GM23338 (cell line): ENCODE data around the gene SH3BP4. TPM values are rescaled to one million over a fixed set of nuclear protein-coding genes. Genes with fewer than 3 reads are reported as not detected.

ENCODE experiments used
- CREB1 ChIP-seq: fragments of 250-450 bp; sonication (Bioruptor Pico); IDR thresholded peaks from 2 replicates; pipeline ENCODE4 v1.5.0; 2020; ENCODE audit warnings: low read depth, mild to moderate bottlenecking, moderate library complexity
- EZH2 ChIP-seq: fragments of 200-600 bp; sonication (generic); IDR thresholded peaks from one replicate; pipeline ENCODE4 v1.8.0; 2017; ENCODE audit warnings: antibody characterized with exemption, mild to moderate bottlenecking, low read depth; ENCODE audit not compliant: unreplicated experiment
- JUNB ChIP-seq: IDR thresholded peaks from one replicate; pipeline ENCODE4 v1.6.1; 2016; ENCODE audit warnings: antibody characterized with exemption; ENCODE audit not compliant: unreplicated experiment
- NANOG ChIP-seq: IDR thresholded peaks from 2 replicates; pipeline ENCODE4 v1.6.1; 2016; ENCODE audit warnings: antibody characterized with exemption, borderline replicate concordance
- POLR2AphosphoS5 ChIP-seq: IDR thresholded peaks from 2 replicates; pipeline ENCODE4 v1.6.1; 2016; ENCODE audit warnings: antibody characterized with exemption, low read depth
- STAT1 ChIP-seq: IDR thresholded peaks from one replicate; pipeline ENCODE4 v1.6.1; 2016; ENCODE audit warnings: antibody characterized with exemption; ENCODE audit not compliant: unreplicated experiment
- ZNF114 ChIP-seq: fragments of 250-450 bp; sonication (Bioruptor Pico); IDR thresholded peaks from 2 replicates; pipeline ENCODE4 v1.5.0; 2020; ENCODE audit warnings: mild to moderate bottlenecking, moderate library complexity
- ZNF331 ChIP-seq: fragments of 250-450 bp; sonication (Bioruptor Pico); IDR thresholded peaks from 2 replicates; pipeline ENCODE4 v1.5.0; 2020; ENCODE audit warnings: low read depth, mild to moderate bottlenecking, moderate library complexity
- polyA plus RNA-seq: library from polyadenylated mRNA; unstranded; fragments of >200 nt; fragmentation: Nextera tagmentation; extraction: Ambion mirVana; gene quantifications from 2 replicates; pipeline ENCODE4 v1.2.1, GENCODE V29; 2016
- total RNA-seq: library from RNA; depleted of rRNA; stranded (reverse); fragments of >200 nt; shearing (Covaris generic); gene quantifications from 2 replicates; pipeline ENCODE4 v1.2.3, GENCODE V29; 2014
- TF ChIP-seq, protein P1 (sequence below): fragments of 250-450 bp; sonication (Bioruptor Pico); IDR thresholded peaks from 2 replicates; pipeline ENCODE4 v1.5.0; 2020; ENCODE audit warnings: mild to moderate bottlenecking, moderate library complexity
- TF ChIP-seq, protein P2 (sequence below): IDR thresholded peaks from one replicate; pipeline ENCODE4 v1.6.1; 2018; ENCODE audit warnings: antibody characterized with exemption; ENCODE audit not compliant: unreplicated experiment
- TF ChIP-seq, protein P3 (sequence below), 2 experiments: fragments of 200-600 bp in 1 of 2; sonication (generic) in 1 of 2; conservative IDR thresholded peaks; 2 replicates each; pipeline versions ENCODE4 v1.5.1 to v1.6.1; 2016 to 2017; ENCODE audit warnings: antibody characterized with exemption in 2 of 2, low read depth in 2 of 2, mild to moderate bottlenecking in 2 of 2, moderate library complexity in 1 of 2
- TF ChIP-seq, protein P4 (sequence below): IDR thresholded peaks from 2 replicates; pipeline ENCODE4 v1.6.1; 2016; ENCODE audit warnings: antibody characterized with exemption

SH3BP4 gene
- total and polyA plus RNA-seq, 2 experiments from 2014 or later: 15.6 to 50.9 TPM

DNA sequence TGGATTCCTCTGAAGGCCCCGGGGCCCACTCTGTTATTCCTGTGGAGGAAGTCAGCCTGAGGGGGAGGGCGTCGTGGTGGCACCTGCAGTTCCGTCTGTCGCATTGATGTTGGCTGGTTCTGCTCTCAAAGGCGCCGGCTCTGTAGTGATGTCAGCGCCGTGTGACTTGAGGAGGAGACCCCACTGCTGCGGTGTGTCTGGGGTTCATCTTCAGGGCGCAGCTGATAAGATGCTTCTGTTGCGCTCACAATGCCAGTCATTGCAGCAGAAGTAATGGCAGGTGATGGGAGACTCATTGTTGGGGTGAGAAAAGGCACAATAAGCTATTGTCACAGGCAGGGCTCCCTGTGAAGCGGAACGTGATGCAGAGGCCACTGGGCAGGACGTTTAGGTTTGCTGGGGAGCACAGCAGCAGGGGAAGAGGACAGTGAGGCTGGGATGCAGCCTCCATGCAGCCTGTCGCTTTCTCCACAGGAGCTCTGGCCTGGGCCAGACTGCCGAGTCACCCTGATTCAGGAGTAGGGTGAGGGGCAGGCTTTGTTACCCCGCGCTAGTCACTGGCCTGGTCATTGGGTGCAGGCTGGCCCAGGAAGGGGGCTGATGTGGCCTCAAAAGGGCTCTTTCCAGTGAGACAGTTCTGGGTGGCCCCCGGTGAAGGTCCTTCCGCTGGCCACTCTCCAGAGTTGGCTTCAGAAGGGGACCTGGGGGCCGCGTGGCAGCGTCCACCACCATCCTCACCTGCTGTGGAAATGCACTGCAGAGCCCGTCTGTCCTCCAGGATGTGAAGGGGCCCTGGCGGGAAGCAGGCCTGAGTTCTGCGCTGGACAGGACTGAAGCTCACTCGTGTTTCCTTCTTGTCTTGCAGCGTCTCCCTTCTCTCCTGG, 42.9 kb downstream of the SH3BP4 start (continued):
- TF ChIP-seq, protein P1, sequence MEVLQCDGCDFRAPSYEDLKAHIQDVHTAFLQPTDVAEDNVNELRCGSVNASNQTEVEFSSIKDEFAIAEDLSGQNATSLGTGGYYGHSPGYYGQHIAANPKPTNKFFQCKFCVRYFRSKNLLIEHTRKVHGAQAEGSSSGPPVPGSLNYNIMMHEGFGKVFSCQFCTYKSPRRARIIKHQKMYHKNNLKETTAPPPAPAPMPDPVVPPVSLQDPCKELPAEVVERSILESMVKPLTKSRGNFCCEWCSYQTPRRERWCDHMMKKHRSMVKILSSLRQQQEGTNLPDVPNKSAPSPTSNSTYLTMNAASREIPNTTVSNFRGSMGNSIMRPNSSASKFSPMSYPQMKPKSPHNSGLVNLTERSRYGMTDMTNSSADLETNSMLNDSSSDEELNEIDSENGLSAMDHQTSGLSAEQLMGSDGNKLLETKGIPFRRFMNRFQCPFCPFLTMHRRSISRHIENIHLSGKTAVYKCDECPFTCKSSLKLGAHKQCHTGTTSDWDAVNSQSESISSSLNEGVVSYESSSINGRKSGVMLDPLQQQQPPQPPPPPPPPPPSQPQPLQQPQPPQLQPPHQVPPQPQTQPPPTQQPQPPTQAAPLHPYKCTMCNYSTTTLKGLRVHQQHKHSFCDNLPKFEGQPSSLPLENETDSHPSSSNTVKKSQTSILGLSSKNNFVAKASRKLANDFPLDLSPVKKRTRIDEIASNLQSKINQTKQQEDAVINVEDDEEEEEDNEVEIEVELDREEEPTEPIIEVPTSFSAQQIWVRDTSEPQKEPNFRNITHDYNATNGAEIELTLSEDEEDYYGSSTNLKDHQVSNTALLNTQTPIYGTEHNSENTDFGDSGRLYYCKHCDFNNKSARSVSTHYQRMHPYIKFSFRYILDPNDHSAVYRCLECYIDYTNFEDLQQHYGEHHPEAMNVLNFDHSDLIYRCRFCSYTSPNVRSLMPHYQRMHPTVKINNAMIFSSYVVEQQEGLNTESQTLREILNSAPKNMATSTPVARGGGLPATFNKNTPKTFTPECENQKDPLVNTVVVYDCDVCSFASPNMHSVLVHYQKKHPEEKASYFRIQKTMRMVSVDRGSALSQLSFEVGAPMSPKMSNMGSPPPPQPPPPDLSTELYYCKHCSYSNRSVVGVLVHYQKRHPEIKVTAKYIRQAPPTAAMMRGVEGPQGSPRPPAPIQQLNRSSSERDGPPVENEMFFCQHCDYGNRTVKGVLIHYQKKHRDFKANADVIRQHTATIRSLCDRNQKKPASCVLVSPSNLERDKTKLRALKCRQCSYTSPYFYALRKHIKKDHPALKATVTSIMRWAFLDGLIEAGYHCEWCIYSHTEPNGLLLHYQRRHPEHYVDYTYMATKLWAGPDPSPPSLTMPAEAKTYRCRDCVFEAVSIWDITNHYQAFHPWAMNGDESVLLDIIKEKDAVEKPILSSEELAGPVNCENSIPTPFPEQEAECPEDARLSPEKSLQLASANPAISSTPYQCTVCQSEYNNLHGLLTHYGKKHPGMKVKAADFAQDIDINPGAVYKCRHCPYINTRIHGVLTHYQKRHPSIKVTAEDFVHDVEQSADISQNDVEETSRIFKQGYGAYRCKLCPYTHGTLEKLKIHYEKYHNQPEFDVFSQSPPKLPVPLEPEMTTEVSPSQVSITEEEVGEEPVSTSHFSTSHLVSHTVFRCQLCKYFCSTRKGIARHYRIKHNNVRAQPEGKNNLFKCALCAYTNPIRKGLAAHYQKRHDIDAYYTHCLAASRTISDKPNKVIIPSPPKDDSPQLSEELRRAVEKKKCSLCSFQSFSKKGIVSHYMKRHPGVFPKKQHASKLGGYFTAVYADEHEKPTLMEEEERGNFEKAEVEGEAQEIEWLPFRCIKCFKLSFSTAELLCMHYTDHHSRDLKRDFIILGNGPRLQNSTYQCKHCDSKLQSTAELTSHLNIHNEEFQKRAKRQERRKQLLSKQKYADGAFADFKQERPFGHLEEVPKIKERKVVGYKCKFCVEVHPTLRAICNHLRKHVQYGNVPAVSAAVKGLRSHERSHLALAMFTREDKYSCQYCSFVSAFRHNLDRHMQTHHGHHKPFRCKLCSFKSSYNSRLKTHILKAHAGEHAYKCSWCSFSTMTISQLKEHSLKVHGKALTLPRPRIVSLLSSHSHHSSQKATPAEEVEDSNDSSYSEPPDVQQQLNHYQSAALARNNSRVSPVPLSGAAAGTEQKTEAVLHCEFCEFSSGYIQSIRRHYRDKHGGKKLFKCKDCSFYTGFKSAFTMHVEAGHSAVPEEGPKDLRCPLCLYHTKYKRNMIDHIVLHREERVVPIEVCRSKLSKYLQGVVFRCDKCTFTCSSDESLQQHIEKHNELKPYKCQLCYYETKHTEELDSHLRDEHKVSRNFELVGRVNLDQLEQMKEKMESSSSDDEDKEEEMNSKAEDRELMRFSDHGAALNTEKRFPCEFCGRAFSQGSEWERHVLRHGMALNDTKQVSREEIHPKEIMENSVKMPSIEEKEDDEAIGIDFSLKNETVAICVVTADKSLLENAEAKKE (CRISPR knock-in tag): no peak
- TF ChIP-seq, protein P2, sequence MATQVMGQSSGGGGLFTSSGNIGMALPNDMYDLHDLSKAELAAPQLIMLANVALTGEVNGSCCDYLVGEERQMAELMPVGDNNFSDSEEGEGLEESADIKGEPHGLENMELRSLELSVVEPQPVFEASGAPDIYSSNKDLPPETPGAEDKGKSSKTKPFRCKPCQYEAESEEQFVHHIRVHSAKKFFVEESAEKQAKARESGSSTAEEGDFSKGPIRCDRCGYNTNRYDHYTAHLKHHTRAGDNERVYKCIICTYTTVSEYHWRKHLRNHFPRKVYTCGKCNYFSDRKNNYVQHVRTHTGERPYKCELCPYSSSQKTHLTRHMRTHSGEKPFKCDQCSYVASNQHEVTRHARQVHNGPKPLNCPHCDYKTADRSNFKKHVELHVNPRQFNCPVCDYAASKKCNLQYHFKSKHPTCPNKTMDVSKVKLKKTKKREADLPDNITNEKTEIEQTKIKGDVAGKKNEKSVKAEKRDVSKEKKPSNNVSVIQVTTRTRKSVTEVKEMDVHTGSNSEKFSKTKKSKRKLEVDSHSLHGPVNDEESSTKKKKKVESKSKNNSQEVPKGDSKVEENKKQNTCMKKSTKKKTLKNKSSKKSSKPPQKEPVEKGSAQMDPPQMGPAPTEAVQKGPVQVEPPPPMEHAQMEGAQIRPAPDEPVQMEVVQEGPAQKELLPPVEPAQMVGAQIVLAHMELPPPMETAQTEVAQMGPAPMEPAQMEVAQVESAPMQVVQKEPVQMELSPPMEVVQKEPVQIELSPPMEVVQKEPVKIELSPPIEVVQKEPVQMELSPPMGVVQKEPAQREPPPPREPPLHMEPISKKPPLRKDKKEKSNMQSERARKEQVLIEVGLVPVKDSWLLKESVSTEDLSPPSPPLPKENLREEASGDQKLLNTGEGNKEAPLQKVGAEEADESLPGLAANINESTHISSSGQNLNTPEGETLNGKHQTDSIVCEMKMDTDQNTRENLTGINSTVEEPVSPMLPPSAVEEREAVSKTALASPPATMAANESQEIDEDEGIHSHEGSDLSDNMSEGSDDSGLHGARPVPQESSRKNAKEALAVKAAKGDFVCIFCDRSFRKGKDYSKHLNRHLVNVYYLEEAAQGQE: no peak
- TF ChIP-seq POLR2AphosphoS5 (no peak), NANOG (no peak), EZH2 (no peak), STAT1 (no peak), JUNB (no peak), ZNF331 (no peak), ZNF114 (CRISPR knock-in tag) (no peak), CREB1 (CRISPR knock-in tag) (no peak)
- TF ChIP-seq, protein P3, sequence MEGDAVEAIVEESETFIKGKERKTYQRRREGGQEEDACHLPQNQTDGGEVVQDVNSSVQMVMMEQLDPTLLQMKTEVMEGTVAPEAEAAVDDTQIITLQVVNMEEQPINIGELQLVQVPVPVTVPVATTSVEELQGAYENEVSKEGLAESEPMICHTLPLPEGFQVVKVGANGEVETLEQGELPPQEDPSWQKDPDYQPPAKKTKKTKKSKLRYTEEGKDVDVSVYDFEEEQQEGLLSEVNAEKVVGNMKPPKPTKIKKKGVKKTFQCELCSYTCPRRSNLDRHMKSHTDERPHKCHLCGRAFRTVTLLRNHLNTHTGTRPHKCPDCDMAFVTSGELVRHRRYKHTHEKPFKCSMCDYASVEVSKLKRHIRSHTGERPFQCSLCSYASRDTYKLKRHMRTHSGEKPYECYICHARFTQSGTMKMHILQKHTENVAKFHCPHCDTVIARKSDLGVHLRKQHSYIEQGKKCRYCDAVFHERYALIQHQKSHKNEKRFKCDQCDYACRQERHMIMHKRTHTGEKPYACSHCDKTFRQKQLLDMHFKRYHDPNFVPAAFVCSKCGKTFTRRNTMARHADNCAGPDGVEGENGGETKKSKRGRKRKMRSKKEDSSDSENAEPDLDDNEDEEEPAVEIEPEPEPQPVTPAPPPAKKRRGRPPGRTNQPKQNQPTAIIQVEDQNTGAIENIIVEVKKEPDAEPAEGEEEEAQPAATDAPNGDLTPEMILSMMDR (conservative IDR thresholded peaks at IDR 0.05; ENCODE audit: low read depth in 2 of 2): no peak
- TF ChIP-seq, protein P4, sequence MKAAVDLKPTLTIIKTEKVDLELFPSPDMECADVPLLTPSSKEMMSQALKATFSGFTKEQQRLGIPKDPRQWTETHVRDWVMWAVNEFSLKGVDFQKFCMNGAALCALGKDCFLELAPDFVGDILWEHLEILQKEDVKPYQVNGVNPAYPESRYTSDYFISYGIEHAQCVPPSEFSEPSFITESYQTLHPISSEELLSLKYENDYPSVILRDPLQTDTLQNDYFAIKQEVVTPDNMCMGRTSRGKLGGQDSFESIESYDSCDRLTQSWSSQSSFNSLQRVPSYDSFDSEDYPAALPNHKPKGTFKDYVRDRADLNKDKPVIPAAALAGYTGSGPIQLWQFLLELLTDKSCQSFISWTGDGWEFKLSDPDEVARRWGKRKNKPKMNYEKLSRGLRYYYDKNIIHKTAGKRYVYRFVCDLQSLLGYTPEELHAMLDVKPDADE: no peak
